NCI-H1436 treated with DMSO at 0.1 percent for 48 hours (cell line): Measurements from ENCODE around the gene CRADD.
"Not testable (repeated sequence)": the region's sequence is repeated elsewhere in the genome, so short reads cannot be mapped to it uniquely, and the experiment has no call there.

Source experiments
- DNase-seq: peaks from one replicate; lab custom pipeline; 2025; lab: John Stamatoyannopoulos, UW

The CRADD gene

DNA sequence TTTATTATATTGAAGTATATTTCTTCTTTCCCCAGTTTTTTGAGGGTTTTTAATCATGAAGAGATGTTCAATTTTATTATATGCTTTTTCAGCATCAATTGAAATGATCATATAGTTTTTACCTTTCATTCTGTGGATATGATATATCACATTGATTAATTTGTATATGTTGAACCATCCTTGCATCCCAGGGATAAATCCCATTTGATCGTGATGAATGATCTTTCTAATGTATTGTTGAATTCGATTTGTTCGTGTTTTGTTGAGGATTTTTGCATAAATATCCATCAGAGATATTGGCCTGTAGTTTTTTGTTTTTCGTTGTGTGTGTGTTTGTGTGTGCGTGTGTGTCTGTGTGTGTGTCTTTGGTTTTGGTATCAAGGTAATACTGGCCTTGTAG lies 196.4 kb downstream of the CRADD start:
- DNase-seq: no peak

DNA sequence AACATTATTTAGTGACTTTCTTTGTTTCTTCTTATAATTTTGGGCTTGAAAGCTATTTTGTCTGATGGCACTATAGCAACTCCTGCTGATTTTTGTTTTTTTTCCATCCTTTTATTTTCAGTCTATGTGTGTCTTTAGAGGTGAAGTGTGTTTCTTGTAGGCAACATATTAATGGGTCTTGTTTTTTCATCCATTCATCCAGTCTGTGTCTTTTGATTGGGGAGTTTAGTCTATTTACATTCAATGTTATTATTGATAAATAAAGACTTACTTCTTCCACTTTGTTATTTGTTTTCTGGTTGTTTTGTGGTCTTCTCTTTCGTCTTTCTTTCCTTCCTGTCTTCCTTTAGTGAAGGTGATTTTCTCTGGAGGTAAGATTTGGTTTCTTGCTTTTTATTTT lies 198.0 kb downstream of the CRADD start:
- no peak for DNase-seq

DNA sequence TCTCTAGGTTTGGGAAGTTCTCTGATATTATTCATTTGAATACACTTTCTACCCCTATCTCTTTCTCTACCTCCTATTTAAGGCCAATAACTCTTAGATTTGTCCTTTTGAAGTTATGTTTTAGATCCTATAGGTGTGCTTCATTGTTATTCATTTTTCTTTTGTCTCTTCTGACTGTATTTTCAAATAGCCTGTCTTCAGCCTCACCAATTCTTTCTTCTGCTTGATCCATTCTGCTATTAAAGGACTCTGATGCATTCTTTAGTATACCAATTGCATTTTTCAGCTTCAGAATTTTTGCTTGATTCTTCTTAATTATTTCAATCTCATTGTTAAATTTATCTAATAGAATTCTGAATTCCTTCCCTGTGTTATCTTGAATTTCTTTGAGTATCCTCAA lies 199.2 kb downstream of the CRADD start:
- no peak for DNase-seq

DNA sequence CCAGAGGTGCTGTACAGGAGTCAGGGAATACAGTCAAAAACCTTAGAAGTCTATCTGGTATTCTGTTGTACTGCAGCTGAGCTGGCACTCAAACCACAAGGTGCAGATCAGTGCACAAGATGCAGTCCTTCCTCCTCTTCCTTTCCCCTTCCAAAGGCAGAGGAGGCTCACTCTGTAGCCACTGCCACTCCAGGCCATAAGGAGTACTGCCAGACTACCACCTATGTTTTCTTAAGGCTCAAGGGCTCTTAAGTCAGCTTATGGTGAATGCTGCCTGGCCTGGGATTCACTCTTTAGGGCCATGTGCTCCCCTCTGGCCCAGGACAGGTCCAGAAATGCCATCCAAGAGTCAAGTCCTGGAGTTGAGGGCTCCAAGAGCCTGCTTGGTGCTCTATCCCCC lies 200.3 kb downstream of the CRADD start:
- no peak for DNase-seq

DNA sequence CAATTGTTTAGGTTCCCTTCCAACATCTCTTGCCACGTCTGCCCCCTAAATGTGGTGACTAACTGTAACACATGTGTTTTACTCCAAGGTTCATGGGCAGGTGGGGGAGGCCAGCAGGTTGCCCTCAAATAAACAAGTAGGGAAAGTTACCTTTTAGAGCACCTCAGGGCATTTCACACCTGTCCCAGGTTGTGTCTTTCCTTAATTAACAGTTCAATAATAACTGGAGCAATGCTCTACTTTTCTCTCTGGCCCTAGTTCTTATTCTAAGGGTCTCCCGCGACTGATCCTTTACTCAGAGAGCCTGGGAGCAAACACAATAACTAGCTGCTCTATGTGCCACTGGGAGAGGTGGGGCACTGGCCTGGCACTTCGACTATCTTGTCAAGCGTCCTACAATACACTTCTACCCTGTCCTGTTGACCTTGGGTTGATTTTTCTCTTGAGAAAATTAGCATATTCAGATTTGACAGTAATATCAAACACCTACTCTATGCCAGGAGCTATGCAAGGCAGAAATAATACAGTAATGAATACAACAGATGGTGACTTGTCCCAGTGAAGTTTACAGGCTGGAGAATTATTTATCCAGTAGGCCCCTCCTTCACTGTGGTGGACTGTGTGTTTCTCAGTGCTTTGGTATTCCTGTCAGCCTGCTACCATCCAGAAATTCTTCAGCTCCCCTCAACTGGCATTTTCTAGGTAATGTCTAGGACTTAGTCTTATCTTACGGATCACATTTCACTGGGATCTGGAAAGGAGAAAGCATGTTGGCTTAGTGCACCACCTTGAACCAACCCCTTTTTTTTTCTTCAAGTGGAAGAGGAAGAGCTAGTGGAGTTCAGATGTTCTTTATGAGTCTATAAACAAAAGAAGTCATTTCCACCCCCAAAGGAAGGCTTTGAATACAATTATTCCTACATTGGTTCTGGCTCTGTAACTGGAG lies 202.6 kb downstream of the CRADD start:
- no peak for DNase-seq

DNA sequence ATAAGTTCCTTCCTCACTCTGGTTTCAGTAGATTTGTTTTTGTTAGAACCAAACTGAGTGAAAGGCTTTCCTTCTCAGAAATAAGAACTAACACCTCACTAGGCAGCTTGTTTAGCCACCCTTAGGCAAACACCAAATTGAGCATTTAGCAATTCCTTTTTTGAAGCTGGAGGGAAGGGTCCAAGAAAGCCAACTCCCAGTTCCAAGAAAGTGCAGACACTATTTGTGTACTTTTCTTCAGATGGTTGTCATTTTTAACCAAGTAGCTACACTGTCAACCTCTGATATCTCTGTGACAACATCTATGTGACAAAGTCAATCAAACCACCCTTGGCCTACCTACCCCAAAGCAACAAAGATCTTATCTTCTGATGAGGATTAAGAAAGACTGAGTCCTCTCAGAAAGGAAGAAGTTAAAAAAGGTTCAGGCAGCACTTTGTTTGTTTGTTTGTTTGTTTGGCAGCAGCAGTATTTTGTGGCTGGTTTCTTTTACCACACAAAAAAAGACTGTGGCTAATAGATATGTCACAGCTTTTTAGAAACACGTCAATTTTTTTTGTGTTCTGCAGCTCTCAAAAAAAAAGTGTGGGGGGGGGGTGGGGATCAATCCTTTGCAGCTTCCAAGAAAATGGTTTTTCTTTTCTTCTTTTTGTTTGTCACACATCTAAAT lies 203.8 kb downstream of the CRADD start:
- no peak for DNase-seq

DNA sequence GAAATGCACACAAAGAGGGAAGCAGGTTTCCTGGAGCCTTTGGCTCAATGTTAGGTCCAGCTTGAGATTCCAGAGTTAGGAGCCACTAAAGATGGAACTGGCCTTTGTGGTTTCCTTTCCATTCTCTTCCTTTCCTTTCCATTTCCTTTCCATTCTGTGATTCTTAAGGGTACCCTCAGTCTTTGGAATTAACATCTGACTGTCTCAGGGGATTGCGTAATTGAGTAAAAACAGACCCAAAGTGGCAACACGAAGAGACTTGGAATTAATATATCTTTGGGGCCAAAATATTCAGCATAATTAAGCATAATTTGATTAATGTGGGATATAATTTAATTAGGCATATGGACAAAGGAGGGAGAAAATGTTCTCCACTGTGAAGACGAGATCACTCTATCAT lies 205.6 kb downstream of the CRADD start:
- no peak for DNase-seq

DNA sequence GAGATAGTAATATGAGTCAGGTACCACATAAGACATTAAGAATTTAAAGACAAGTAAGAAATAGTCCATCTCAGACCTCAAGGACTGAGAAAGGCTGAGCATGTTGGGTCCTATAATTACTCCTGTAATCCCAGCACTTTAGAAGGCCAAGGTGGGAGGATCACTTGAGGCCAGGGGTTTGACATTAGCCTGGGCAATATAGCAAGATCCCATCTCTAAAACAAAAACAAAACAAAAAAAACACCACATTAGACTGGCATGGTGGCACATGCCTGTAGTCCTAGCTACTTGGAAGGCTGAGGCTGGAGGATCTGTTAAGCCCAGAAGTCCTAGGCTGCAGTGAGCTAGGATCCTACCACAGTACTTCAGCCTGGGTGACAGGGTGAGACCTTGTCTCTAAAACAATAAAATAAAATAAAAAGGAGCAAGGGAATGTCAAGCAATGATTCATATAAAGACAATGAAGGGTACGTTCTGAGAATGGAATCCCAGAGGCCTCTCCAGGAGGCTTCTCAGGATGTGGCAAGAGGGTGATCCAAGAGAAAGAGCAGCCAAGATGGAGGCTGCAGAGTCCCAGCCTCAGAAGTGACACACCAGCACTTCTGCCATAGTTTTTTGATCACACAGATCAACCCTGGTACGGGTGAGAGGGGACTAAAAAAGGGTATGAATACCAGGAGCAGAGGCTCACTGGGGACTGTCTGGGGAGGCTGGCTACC lies 206.4 kb downstream of the CRADD start:
- DNase-seq: no peak

DNA sequence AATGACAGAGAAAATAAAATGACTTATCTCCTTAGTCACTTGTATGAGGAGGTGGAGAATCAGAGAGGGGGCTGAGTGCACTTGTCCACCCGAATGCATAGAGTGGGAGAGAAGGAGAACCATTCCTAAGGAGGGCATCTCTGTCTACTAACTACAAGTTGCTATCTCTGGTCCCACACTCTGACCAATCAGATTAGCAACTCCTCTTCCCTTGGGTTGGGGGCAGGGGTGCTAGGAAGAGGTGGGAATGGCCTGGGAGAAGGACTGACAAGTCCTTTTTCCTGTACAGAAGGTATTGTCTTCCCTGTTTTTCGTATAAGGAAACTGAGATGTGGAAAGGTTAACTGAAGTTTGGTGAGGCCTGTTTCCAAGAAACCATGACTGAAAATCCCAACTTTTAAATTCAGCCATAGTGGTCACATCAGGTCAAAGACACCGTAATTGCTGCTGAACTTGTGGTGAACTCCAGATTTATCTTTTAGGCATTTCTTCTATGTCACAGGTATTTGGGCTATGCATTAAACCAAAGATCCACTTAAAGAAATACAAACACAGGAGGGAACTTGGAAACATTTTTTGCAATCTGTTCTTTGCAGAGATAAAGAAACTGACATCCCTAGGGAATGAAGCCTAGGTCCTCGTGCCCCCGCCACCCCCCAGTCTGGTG lies 207.8 kb downstream of the CRADD start:
- DNase-seq: no peak

DNA sequence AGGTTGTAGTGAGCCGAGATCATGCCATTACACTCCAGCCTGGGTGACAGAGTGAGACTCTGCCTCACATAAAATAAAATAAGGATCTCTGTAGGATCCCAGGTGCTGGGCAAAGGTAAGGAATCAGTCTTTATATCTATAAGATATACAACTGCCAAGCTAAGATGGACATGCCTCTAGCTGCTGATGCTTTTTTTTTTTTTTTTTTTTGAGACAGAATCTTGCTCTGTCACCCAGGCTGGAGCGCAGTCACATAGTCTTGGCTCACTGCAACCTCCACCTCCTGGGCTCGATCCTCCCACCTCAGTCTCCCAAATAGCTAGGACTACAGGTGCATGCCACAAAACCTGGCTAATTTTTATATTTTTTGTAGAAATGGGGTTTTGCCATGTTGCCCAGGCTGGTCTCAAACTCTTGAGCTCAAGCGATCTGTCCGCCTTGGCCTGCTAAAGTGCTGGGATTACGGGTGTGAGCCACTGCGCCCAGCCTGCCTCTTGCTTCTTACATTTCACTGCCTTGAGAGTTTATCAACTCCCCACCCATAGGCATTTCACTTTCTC lies 208.9 kb downstream of the CRADD start:
- DNase-seq: not testable (repeated sequence)

DNA sequence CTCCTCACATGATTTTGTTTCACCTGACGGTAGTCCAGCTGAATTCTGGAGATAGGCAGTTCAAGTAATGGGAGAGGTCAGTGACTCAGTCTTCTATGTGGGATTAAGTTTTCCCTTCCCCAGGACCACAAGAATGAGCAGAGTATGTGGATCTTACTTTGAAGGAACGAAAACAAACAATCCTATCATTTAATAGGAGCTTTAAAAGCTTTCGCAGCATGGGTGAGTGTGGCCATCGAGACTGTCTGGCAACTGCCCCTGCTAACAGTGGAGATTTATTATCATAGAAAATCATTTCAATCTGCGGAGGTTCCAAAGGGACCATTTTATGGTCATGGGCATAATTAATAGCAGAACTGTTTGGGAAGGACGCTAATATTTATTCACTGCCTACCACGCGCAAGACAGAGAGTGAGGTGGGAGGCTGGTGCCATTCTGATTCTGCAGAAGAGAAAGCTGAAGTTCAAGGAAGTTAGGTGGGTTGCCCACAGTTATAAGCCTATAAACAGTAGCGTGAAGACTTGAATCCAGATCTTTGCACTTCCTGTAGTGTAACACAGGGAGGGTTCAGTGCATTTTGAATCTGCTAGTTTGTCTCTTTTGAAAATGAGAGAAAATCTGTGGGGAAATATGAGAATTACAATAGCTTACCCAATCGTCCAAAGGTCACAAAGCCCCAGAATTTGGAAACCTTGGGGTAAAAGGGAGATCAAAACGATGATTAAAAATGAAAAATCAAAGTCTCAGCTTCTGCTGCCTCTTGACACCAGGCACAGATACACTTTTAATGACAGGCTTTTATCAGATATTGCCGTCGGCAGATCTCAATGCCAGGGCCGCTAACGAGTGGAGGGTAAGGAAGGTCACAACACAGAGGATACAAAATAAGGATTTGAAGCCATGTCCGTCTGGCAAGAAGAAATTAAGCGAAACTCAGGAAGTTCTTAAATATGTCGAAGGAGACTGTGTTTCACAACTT lies 209.6 kb downstream of the CRADD start:
- DNase-seq: no peak

DNA sequence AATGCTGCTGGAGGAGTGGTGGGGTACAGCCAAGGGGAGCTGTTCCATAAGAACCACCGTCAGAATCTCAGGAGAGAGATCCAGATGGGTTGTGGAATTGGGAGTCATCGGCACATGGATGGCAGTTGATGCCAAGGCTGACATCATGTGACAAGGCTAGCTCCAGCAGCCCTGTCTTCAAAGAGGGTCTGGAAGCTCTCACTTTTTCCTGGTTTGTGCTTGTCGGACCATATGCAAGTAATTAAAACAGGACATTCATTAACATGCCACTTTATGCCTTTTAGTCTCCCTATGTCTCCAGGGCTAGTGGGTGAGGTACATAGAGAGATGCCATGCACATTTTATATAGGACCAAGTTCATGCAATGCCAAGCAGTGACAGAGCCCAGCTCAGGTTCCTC lies 211.8 kb downstream of the CRADD start:
- DNase-seq: no peak

DNA sequence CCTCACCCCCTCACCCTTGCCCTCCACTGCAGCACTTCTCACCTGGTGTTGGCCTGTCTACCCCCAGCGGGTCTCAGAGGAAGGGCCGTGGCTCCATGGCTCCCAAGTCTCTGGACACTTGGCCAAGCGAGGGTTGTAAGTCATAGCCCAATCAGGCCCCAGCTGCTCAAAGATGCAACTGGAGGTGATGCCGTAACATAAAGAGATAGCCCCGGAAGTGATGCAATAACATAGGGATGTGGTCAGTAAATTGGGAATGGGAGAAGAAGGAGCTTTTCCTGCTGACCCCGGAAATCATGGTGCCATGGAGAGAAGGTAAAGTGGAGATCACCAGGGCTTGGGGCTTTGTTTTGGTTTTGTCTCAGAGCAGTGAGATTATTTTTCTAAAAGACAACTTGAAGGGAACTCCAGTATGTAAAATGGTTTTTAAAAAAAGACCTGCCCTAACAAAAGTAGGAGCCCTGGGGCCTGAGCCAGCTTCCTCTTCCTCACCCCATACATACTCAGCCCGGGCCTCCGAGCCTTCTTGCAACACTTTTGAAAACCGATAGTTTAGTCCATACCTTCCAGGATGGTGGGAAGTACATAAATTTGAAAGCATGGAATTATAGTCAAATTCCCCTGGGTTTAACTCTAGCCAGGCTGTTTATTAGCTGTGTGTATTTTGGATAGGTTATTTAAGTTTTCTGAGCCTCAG lies 212.5 kb downstream of the CRADD start:
- no peak for DNase-seq

DNA sequence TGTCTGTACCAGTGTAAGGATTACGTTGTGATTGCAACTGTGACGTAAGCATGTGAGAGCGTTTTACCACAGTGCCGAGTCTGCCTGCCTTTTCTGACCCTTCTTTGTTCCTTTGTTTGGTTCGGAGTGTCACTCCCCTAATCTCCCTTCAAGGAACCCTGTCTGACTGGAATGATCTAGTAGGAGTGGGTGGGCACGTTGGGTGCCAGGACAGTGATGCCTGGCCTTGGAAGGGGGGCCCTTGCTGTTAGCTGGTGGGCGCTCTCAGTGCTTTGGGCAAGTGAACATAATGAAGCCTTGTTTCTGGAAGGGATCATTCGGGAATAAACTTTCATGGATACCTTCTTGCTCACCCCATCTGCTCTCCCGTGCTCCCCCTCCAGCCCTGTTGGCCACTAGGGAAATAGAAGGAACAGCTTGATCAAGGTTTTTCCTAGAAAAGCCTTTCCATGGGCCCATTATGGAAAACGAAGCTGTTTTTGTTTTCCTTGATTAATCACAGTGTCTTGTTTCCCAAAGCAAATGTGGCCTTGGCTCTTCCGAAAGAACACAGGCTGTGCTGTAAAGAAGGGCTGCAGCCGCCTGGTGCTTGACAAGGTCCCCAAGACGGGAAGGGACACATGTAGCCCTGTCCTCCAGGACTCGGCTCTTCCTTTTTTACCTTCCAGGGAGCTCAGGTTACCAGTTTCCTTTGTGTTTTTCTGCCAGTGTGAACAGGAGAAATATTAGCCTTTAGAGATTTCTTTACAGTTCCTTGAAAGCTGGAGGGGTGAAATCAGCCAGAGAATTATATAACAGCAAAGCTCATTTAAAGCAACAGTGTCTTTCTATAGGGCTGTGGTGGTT lies 215.5 kb downstream of the CRADD start:
- no peak for DNase-seq

DNA sequence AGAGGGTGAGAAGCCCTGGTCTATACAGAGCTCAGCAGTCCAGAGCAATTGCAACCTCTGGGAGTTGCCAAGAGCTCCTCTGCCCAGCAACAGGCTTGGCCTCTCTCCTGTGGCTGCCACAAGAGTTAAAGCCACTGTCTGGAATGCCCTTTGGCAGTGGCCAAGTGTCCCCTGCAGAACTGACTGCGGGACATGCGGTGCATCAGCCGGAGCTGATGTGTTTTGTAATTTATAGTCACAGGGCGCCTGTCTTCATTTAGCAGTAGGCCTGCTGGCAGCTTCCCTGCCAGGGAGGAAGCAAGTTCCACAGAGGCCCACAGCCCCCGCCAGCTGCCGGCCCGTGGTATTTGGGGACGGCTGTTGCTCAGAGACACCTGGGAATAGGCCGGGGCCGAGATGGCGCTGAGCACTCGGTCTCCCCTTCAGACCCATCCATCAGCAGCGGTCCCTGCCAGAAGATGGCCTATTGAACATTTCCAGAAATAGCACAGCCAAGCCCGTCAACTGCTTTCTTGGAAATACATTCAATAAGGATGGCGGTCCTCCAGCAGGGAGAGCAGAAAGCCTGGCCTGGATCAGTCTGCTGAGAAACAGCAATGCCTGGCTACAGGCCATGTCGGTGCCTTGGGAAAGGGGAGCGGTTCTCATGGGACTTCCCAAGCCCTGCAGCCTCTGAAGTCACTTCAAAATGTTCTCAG lies 217.4 kb downstream of the CRADD start:
- no peak for DNase-seq

DNA sequence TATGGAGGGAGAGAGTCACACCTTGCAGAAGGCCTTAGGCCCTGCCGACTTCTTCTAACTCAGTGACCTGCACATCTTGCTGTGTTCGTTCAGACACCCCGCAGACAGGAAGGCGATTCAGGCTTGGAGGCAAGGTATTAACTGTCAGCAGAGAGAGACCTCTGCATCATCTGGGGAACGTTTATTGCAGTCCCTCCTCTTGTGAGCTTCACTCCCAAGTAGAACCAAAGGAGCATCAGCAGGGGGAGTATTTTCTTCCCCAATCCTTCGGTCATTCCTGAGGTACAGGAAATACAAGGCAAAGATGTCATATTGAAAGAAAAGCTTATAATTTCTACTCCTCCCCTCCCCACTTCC lies 217.9 kb downstream of the CRADD start:
- no peak for DNase-seq

DNA sequence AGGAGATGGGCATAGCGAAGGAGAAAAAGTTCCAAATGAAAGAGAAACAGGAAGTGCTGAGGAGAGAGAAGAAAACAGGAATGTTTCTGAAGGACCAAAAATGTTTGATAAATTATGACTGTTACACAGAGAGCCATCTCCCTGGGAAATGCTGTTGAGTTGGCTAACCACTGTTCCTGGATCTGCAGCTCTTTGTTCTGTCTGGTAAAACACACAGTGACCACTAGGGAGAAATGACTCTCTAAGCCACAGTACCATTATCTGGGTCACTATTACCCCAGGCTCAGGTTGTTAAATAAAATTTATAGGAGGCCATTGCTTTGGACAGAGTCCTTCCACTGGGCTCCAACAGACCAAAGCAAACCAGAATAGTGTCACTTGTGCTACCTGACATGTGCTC lies 219.3 kb downstream of the CRADD start:
- DNase-seq: no peak

DNA sequence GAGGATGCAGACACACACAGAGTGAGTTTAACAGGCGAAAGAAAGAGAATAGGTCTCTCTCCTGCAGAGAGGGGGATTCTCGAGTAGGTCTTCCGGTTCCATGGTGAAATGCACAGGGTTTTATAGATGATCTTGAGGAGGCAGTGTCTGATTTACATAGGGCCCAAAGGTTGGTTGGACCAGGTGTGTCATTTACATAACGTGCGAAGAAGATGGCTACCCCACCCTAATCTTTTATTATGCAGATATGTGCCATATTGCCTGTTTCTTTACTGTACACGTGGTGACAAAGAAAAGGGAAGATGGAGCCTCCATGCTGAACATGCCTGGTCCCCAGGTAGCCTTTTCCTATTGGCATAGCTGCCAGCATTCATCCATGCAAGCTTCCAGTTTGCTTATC lies 219.8 kb downstream of the CRADD start:
- no peak for DNase-seq

DNA sequence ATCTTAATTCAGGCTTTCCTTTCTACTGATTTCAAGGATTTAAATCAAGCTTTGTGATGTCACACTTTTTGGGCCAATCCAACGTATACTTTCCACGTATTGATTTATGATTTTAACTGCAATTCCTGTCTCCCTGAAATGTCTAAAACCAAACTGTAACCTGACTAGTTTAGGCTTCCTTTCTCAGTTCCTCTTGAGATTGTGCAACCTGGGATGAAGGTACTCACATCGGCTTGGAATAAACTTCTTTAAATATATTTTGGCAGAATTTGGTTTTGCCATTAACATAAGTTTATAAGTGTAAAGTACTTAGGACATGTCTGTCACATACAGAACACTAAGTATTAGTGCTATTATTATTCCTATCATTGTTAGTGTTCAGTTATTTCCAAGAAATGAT lies 224.6 kb downstream of the CRADD start:
- DNase-seq: no peak
